BLaER1 treated with 17β-estradiol and CSF1 and Interleukin-3, amounts not matched to agents 10 nM and 100 nM (cell line): ENCODE measurements around the gene ISM2.

Experiments used
- H3K27ac ChIP-seq, 11 experiments: shearing (Covaris generic); formaldehyde crosslinking; 2 replicates each; pipeline ENCODE4 v1.8.1; 2022
- H3K27me3 ChIP-seq, 11 experiments: shearing (Covaris generic); formaldehyde crosslinking; 2 replicates each; pipeline ENCODE4 v1.8.1; 2022
- H3K36me3 ChIP-seq, 11 experiments: shearing (Covaris generic); formaldehyde crosslinking; 2 replicates each; pipeline ENCODE4 v1.8.1; 2022
- H3K4me1 ChIP-seq, 10 experiments: shearing (Covaris generic); formaldehyde crosslinking; 2 replicates each; pipeline ENCODE4 v1.8.1; 2022
- H3K4me2 ChIP-seq, 11 experiments: shearing (Covaris generic); formaldehyde crosslinking; 2 replicates each; pipeline ENCODE4 v1.8.1; 2022
- H3K4me3 ChIP-seq, 10 experiments: shearing (Covaris generic); formaldehyde crosslinking; 2 replicates each; pipeline ENCODE4 v1.8.1; 2022
- H3K9ac ChIP-seq, 11 experiments: shearing (Covaris generic); formaldehyde crosslinking; 2 replicates each; pipeline ENCODE4 v1.8.1; 2022
- H3K9me3 ChIP-seq, 11 experiments: shearing (Covaris generic); formaldehyde crosslinking; replicated peaks in 1 of 11; 2 replicates each; pipeline ENCODE4 v1.8.1; 2022
- H4K20me1 ChIP-seq, 11 experiments: shearing (Covaris generic); formaldehyde crosslinking; 2 replicates each; pipeline ENCODE4 v1.8.1; 2022
- Cebpa-rat ChIP-seq, 11 experiments: shearing (Covaris generic); IDR thresholded peaks; 2 replicates each; pipeline ENCODE4 v1.8.1; 2022

The ISM2 gene

DNA sequence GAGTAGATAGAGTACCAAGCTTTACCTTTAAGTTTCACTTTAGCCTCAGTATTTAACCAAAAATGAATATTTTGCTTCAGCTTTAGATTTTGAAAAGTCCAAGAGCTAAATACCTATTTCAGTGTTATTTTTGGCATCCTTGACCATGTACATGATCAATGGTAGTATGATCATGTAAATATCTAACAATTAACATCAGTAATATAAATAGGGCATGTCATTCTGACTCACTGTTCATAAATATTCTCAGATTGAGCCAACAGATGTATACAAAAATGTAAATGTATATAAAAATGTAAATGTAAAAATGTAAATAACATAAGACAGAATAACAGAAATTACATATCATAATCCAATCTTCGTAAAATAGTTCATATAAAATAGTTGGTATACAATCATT, 60.0 kb downstream of the ISM2 start:
- Histone ChIP-seq H4K20me1 (no peaks in the 10 kb centered on the region), H3K9me3 (no peaks in the 10 kb centered on the region), H3K4me2 (no peak overlapping the region), H3K36me3 (peaks cover 78 to 98% (median 87%) of the 10 kb centered on the region in 11 experiments), H3K27ac (no peak overlapping the region), H3K4me1 (no peaks in the 10 kb centered on the region), H3K9ac (no peak overlapping the region), H3K27me3 (no peaks in the 10 kb centered on the region), H3K4me3 (no peak overlapping the region)
- TF ChIP-seq Cebpa-rat (IDR thresholded peaks at IDR 0.05), result no peak

DNA sequence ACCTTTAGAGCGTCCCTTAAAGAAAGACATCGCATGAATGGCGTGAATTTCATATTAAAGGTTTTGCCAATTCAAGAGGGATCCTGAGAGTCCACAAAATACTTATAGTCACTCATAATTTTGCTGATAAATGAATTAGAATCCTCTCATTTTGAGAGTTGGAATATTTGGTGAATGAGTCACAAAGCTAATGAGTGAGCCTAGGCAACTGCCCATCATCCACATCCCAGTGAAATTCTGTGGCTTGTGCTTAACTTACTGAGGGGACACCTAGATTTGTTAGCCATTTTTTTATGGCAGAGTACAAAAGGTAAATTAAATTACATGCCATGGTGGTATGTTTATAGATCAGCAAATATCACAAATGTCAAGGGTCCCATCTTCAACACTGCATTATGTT, 62.6 kb downstream of the ISM2 start:
- Histone ChIP-seq H3K9me3 (no peaks in the 10 kb centered on the region), H3K36me3 (peaks cover 74 to 98% (median 86%) of the 10 kb centered on the region in 11 experiments), H3K4me3 (no peak overlapping the region), H3K9ac (no peak overlapping the region), H3K4me1 (no peaks in the 10 kb centered on the region), H3K4me2 (no peak overlapping the region), H3K27ac (no peak overlapping the region), H3K27me3 (no peaks in the 10 kb centered on the region), H4K20me1 (no peaks in the 10 kb centered on the region)
- no peak for TF ChIP-seq Cebpa-rat (IDR thresholded peaks at IDR 0.05)

DNA sequence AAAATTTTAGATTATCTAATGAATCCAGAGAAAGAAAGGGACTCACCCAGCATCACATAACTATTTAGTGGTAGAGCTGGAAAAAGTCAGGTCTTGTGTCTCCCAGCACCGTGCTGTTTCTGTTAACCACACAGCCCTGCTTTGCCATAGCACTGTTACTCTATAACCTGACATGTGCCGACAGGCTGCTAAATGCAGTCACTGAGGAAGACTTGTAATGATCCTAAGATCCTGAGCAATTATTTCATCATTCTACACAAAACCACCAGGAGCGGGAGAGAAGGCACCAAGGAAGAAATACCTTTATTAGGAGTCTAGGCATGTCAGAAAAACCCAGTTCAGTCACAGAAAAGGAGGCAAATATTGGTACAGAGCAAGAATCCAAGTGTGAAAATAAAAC, 72.2 kb downstream of the ISM2 start:
- no peak for TF ChIP-seq Cebpa-rat (IDR thresholded peaks at IDR 0.05)
- no peak overlapping the region for H3K4me3 ChIP-seq
- H3K9ac ChIP-seq, result no peak overlapping the region
- peaks cover 94 to 100% (median 96%) of the 10 kb centered on the region in 11 experiments for H3K36me3 ChIP-seq
- no peaks in the 10 kb centered on the region for H3K4me1 ChIP-seq
- no peak overlapping the region for H3K27ac ChIP-seq
- no peaks in the 10 kb centered on the region for H3K27me3 ChIP-seq
- H3K9me3 ChIP-seq, result no peaks in the 10 kb centered on the region; a peak in 1 of 22 replicates
- no peak overlapping the region for H3K4me2 ChIP-seq
- no peaks in the 10 kb centered on the region for H4K20me1 ChIP-seq

DNA sequence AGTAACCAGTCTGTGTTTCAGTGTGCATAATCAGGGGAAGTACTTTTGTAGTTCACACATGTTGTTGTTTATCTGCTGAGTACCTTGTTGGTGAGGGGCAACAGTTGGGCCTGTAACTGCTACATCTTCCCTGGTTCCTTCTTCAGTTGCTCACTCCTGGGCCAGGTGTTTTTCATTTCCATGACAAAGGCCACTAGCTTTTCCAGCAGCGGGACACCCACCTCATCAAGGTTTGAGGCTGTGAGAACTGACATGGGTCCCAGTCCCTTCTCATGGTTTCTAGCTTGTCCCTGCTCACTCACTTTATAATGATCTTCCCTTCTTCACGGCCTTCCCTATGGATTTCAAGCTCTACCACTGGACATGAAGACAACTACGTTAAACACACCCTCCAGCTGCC, 73.8 kb downstream of the ISM2 start:
- no peak overlapping the region for H3K4me3 ChIP-seq
- H3K9me3 ChIP-seq, result peaks cover 1 to 14% (median 12%) of the 10 kb centered on the region in 11 experiments
- no peak overlapping the region for H3K27ac ChIP-seq
- no peak overlapping the region for H3K9ac ChIP-seq
- TF ChIP-seq Cebpa-rat (IDR thresholded peaks at IDR 0.05), result no peak
- H3K4me2 ChIP-seq, result no peak overlapping the region
- no peaks in the 10 kb centered on the region for H4K20me1 ChIP-seq
- H3K4me1 ChIP-seq, result no peaks in the 10 kb centered on the region
- H3K27me3 ChIP-seq, result no peaks in the 10 kb centered on the region
- peaks cover 78 to 100% (median 88%) of the 10 kb centered on the region in 11 experiments for H3K36me3 ChIP-seq
